Thyroid gland (tissue), 4 donors: ENCODE measurements around the gene ARHGEF11.

Experiments
- POLR2A ChIP-seq, 2 donors: fragments of 450-650 bp; IDR thresholded peaks; one replicate each; pipeline ENCODE4 v1.6.1; 2017; ENCODE audit warnings: antibody characterized with exemption in 2 of 2, mild to moderate bottlenecking in 2 of 2, moderate library complexity in 1 of 2
- TF ChIP-seq, protein P1 (sequence below), 6 experiments: fragments of 200-600 bp in 3 of 6; fragments of 450-650 bp in 3 of 6; sonication (generic) in 3 of 6; IDR thresholded peaks; one replicate each; pipeline ENCODE4 v1.5.1; 2016 to 2019; ENCODE audit warnings: antibody characterized with exemption in 6 of 6, mild to moderate bottlenecking in 2 of 6, inconsistent platforms in 1 of 6, moderate library complexity in 1 of 6

DNA sequence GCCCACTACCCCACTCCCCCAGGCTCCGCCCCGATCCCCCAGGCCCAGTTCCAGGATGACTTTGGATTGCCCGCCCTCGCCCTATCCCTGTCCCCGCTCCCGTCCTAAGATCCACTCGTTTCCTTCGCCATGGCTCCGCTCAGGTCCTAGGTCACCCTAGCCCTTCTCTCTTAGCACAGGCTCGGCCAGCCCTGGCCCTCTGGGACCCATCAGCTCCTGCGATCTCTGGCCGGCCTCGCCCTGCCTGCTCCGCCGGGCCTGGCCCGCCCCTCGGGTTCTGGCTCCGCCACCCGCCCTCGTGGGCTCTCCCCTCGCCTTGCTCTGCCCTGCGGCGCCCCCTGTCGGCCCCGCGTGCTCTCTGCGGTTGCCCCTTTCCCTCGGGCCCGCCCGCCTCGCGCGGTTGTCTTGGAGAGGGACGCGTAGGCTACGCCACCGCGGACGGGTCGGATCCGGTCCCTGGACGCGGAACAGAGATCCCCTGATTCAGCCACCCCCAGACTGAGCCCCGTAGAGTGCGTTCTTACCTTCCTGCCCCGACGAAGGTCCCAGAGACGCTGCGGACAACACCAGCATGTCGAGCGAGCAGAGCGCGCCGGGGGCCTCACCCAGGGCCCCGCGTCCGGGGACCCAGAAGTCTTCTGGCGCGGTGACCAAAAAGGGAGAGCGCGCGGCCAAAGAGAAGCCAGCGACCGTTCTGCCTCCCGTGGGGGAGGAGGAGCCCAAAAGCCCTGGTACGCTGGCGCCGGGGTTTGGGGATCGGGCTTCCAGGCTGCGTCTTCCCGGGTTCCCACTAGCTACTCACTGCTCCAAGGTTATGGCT lies 125.1 kb downstream of the ARHGEF11 start, which contains the start of gene LRRC71:
- TF ChIP-seq, protein P1, sequence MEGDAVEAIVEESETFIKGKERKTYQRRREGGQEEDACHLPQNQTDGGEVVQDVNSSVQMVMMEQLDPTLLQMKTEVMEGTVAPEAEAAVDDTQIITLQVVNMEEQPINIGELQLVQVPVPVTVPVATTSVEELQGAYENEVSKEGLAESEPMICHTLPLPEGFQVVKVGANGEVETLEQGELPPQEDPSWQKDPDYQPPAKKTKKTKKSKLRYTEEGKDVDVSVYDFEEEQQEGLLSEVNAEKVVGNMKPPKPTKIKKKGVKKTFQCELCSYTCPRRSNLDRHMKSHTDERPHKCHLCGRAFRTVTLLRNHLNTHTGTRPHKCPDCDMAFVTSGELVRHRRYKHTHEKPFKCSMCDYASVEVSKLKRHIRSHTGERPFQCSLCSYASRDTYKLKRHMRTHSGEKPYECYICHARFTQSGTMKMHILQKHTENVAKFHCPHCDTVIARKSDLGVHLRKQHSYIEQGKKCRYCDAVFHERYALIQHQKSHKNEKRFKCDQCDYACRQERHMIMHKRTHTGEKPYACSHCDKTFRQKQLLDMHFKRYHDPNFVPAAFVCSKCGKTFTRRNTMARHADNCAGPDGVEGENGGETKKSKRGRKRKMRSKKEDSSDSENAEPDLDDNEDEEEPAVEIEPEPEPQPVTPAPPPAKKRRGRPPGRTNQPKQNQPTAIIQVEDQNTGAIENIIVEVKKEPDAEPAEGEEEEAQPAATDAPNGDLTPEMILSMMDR (IDR thresholded peaks at IDR 0.05): peak; percentile 70 to 97 (median 95)
- TF ChIP-seq POLR2A (IDR thresholded peaks at IDR 0.05): no peak
